GM12864 (cell line): ENCODE results near the gene SLAMF1.
"Not testable (repeated sequence)": the region's sequence is repeated elsewhere in the genome, so short reads cannot be mapped to it uniquely, and the experiment has no call there.

Source experiments
- DNase-seq: peaks from one replicate; pipeline ENCODE4 v3.0.0-alpha.2; 2011; ENCODE audit warnings: low read depth
- H3K4me3 ChIP-seq: 2 replicates; pipeline ENCODE4 v1.5.1; 2011; ENCODE audit warnings: mild to moderate bottlenecking, low read depth, low read length, control low read depth
- CTCF ChIP-seq: IDR thresholded peaks from 2 replicates; pipeline ENCODE4 v1.5.1; 2011; ENCODE audit warnings: low read depth, mild to moderate bottlenecking, moderate library complexity, low read length, control low read depth, inconsistent platforms; ENCODE audit errors: missing control alignments

The SLAMF1 gene

DNA sequence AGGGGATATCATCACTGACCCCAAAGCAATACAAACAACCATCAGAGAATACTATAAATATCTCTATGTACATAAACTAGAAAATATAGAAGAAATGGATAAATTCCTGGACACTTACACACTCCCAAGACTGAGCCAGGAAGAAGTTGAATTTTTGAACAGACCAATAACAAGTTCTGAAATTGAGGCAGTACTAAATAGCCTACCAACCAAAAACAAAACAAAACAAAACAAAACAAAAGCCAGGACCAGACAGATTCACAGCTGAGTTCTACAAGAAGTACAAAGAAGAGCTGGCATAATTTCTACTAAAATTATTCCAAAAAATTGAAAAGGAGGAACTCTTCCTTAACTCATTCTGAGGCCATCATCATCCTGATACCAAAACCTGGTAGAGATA is 86.0 kb downstream of the SLAMF1 start:
- TF ChIP-seq CTCF, result no peak
- no peak for DNase-seq
- no peak overlapping the region for H3K4me3 ChIP-seq

GRCh38 chr1:160560045-160560705 is 86.7 kb downstream of the SLAMF1 start:
- TF ChIP-seq CTCF, result no peak
- no peak for DNase-seq
- no peak overlapping the region for H3K4me3 ChIP-seq

- not testable (repeated sequence) for DNase-seq, H3K4me3 ChIP-seq
Observed at GRCh38 chr1:160559437-160559836, 87.4 kb downstream of the SLAMF1 start.

GRCh38 chr1:160558660-160559380 is 88.0 kb downstream of the SLAMF1 start:
- DNase-seq, result no peak
- no peak for TF ChIP-seq CTCF
- no peak overlapping the region for H3K4me3 ChIP-seq
